HepG2 (cell line): ENCODE data around the gene SHF. TPM values are rescaled to one million over a fixed set of nuclear protein-coding genes. Genes with fewer than 3 reads are reported as not detected.

ENCODE experiments used
- ATAC-seq: fragments of 200-7000 bp; cut with Tn5 transposase; 3 replicates; pipeline ENCODE4 v1.9.1; 2020; ENCODE audit warnings: mild to moderate bottlenecking, moderate library complexity
- BruUV-seq: library from RNA; stranded (reverse); fragments of 400-500 nt; replicated peaks from 2 replicates; lab custom pipeline; 2021; lab: Mats Ljungman, UMichigan
- CTCF ChIA-PET: fragments of 300-600 bp; formaldehyde crosslinking; extraction: SDS; loops from one replicate; lab custom pipeline; 2021; ENCODE audit warnings: low total read pairs, inconsistent platforms, low intra/inter-chr PET ratio; lab: Yijun Ruan, JAX
- POLR2A ChIA-PET: fragments of 350-600 bp; sonication (Branson Sonifier 250); formaldehyde crosslinking; loops from one replicate; lab custom pipeline; 2020; ENCODE audit warnings: antibody characterized with exemption, inconsistent platforms; lab: Yijun Ruan, JAX
- DNase-seq: peaks from one replicate; pipeline ENCODE4 v3.0.0-alpha.2; 2015; ENCODE audit warnings: low spot score
- FAIRE-seq: peaks from 3 replicates; lab custom pipeline; 2011; peaks lifted over from hg19 to GRCh38; lab: Jason Lieb, UNC
- H2AFZ ChIP-seq: one replicate; pipeline ENCODE4 v1.6.1; 2011; ENCODE audit warnings: low read length, inconsistent platforms
- H3K27ac ChIP-seq: fragments of 300-600 bp; 3 replicates; pipeline ENCODE4 v1.8.0; 2011; ENCODE audit warnings: mixed run types, mild to moderate bottlenecking, mixed read lengths, low read length, inconsistent platforms; ENCODE audit not compliant: insufficient read depth; ENCODE audit errors: extremely low read length
- H3K27me3 ChIP-seq, 2 experiments: fragments of 200-600 bp in 1 of 2; 2 replicates in 1 of 2; 3 replicates in 1 of 2; pipeline versions ENCODE4 v1.6.0 to v1.8.0; 2011; ENCODE audit warnings: low read length in 2 of 2, mild to moderate bottlenecking in 2 of 2, moderate library complexity in 2 of 2, inconsistent platforms in 1 of 2; ENCODE audit not compliant: insufficient read depth in 2 of 2, control insufficient read depth in 1 of 2
- H3K36me3 ChIP-seq, 2 experiments: fragments of 200-600 bp in 1 of 2; replicated peaks in 1 of 2; 2 replicates in 1 of 2; 3 replicates in 1 of 2; pipeline versions ENCODE4 v1.5.1 to v1.8.0; 2011; ENCODE audit warnings: low read length in 2 of 2, inconsistent platforms in 1 of 2; ENCODE audit not compliant: insufficient read depth in 2 of 2, control insufficient read depth in 1 of 2
- H3K4me1 ChIP-seq: 2 replicates; pipeline ENCODE4 v1.5.1; 2012; ENCODE audit warnings: low read length, inconsistent platforms; ENCODE audit not compliant: insufficient read depth
- H3K4me2 ChIP-seq: 2 replicates; pipeline ENCODE4 v1.6.0; 2011; ENCODE audit warnings: low read depth, low read length, inconsistent platforms
- H3K4me3 ChIP-seq, 3 experiments: fragments of 200-600 bp in 1 of 3; sonication (generic), shearing (Covaris generic) in 1 of 3; replicated peaks in 1 of 3; 2 replicates each; pipeline ENCODE4 v1.5.1; 2011 to 2016; ENCODE audit warnings: low read length in 3 of 3, inconsistent platforms in 2 of 3, low read depth in 2 of 3, mild to moderate bottlenecking in 2 of 3, control low read depth in 1 of 3, mixed read lengths in 1 of 3; ENCODE audit not compliant: insufficient read depth in 1 of 3
- H3K79me2 ChIP-seq: one replicate; pipeline ENCODE4 v1.6.1; 2011; ENCODE audit warnings: low read length, inconsistent platforms; ENCODE audit not compliant: insufficient read depth
- H3K9ac ChIP-seq: 2 replicates; pipeline ENCODE4 v1.6.0; 2011; ENCODE audit warnings: mild to moderate bottlenecking, low read depth, low read length, inconsistent platforms; ENCODE audit not compliant: insufficient read depth
- H3K9me3 ChIP-seq: 2 replicates; pipeline ENCODE4 v1.5.1; 2012; ENCODE audit warnings: mild to moderate bottlenecking, low read length
- H4K20me1 ChIP-seq: 2 replicates; pipeline ENCODE4 v1.6.0; 2011; ENCODE audit warnings: inconsistent platforms, mild to moderate bottlenecking, low read length, moderate library complexity; ENCODE audit not compliant: insufficient read depth
- JDP2 ChIP-seq: sonication (generic); formaldehyde crosslinking; IDR thresholded peaks from 2 replicates; pipeline ENCODE4 v1.8.1; 2022; ENCODE audit warnings: missing genetic modification reagents, borderline replicate concordance
- KLF12 ChIP-seq: sonication (generic); formaldehyde crosslinking; IDR thresholded peaks from 2 replicates; pipeline ENCODE4 v1.4.0; 2020; ENCODE audit warnings: missing genetic modification reagents, borderline replicate concordance
- MIXL1 ChIP-seq: IDR thresholded peaks from 2 replicates; pipeline ENCODE4 v1.6.1; 2016
- NFIC ChIP-seq: IDR thresholded peaks from 2 replicates; pipeline ENCODE4 v1.6.1; 2012; ENCODE audit warnings: mild to moderate bottlenecking, low read length, inconsistent platforms
- RAD21 ChIP-seq: fragments of 450-650 bp; formaldehyde crosslinking; IDR thresholded peaks from 2 replicates; pipeline ENCODE4 v1.5.0; 2020; ENCODE audit warnings: mild to moderate bottlenecking
- SP140L ChIP-seq: sonication (generic); formaldehyde crosslinking; IDR thresholded peaks from 2 replicates; pipeline ENCODE4 v1.4.0; 2020; ENCODE audit warnings: missing genetic modification reagents, borderline replicate concordance
- SPEN ChIP-seq: sonication (generic); formaldehyde crosslinking; IDR thresholded peaks from 2 replicates; pipeline ENCODE4 v1.5.1; 2020; ENCODE audit warnings: low read depth, mild to moderate bottlenecking, missing genetic modification reagents
- THAP11 ChIP-seq: IDR thresholded peaks from 2 replicates; pipeline ENCODE4 v1.6.1; 2016; ENCODE audit warnings: missing biosample characterization, missing genetic modification reagents
- ZNF264 ChIP-seq: sonication (generic); formaldehyde crosslinking; IDR thresholded peaks from 2 replicates; pipeline ENCODE4 v1.4.0; 2020; ENCODE audit warnings: missing genetic modification reagents
- ZNF382 ChIP-seq: sonication (generic); formaldehyde crosslinking; IDR thresholded peaks from 2 replicates; pipeline ENCODE4 v1.5.0; 2020; ENCODE audit warnings: missing genetic modification reagents, mild to moderate bottlenecking, borderline replicate concordance
- ZNF746 ChIP-seq: sonication (generic); formaldehyde crosslinking; IDR thresholded peaks from 2 replicates; pipeline ENCODE4 v1.8.0; 2022; ENCODE audit warnings: mild to moderate bottlenecking, missing genetic modification reagents
- ZSCAN21 ChIP-seq: sonication (generic); formaldehyde crosslinking; IDR thresholded peaks from 2 replicates; pipeline ENCODE4 v1.8.0; 2022; ENCODE audit warnings: mild to moderate bottlenecking, missing genetic modification reagents, moderate library complexity, borderline replicate concordance
- WGBS: methylation state at CpG from one replicate; pipeline ENCODE4 v1.1.6; 2017; ENCODE audit warnings: low lambda C conversion rate; 5-methylcytosine and 5-hydroxymethylcytosine counted together
- in situ Hi-C: cut with HindIII; loops from 2 replicates; pipeline ENCODE4 v1.10.0; 2017; ENCODE audit warnings: low pct_unique_long_range_greater_than_20kb; ENCODE audit not compliant: extremely low pct_ligation_motif_present
- intact Hi-C: fragments of 100-400 bp; cut with micrococcal nuclease; formaldehyde crosslinking; loops from one replicate; pipeline ENCODE4 v1.10.0; 2022; ENCODE audit not compliant: unreplicated experiment
- polyA plus RNA-seq, 8 experiments: library from polyadenylated mRNA; depleted of rRNA in 3 of 8; stranded (reverse) in 7 of 8; unstranded in 1 of 8; fragments of >200 nt; fragmentation: Illumina TruSeq in 4 of 8; extraction: Trizol in 4 of 8; gene quantifications; 2 replicates each; pipeline versions ENCODE4 v1.2.1 to v1.2.3, GENCODE V29; 2011 to 2016; ENCODE audit warnings: low read depth in 4 of 8, missing spikeins in 1 of 8, mixed read lengths in 1 of 8; ENCODE audit not compliant: insufficient read depth in 1 of 8
- total RNA-seq, 5 experiments: library from RNA; depleted of rRNA; stranded (reverse); fragments of >200 nt; fragmentation: Illumina TruSeq; extraction: Trizol; gene quantifications; 2 replicates each; pipeline ENCODE4 v1.2.3, GENCODE V29; 2016; ENCODE audit warnings: low read depth in 1 of 5
- TF ChIP-seq, protein P1 (sequence below): sonication (generic); formaldehyde crosslinking; IDR thresholded peaks from 2 replicates; pipeline ENCODE4 v1.4.0; 2020; ENCODE audit warnings: missing genetic modification reagents, borderline replicate concordance
- TF ChIP-seq, protein P2 (sequence below): sonication (generic); formaldehyde crosslinking; IDR thresholded peaks from 2 replicates; pipeline ENCODE4 v1.5.1; 2020; ENCODE audit warnings: mild to moderate bottlenecking, missing genetic modification reagents, moderate library complexity
- TF ChIP-seq, protein P3 (sequence below): sonication (generic); formaldehyde crosslinking; IDR thresholded peaks from 2 replicates; pipeline ENCODE4 v1.5.0; 2020; ENCODE audit warnings: mild to moderate bottlenecking, missing genetic modification reagents

The SHF gene
- total and polyA plus RNA-seq, 2 of the 13 experiments (the other 11 are each of a cell fraction or from before 2014, with no cell fraction given), result 20.9 to 25.5 TPM

DNA sequence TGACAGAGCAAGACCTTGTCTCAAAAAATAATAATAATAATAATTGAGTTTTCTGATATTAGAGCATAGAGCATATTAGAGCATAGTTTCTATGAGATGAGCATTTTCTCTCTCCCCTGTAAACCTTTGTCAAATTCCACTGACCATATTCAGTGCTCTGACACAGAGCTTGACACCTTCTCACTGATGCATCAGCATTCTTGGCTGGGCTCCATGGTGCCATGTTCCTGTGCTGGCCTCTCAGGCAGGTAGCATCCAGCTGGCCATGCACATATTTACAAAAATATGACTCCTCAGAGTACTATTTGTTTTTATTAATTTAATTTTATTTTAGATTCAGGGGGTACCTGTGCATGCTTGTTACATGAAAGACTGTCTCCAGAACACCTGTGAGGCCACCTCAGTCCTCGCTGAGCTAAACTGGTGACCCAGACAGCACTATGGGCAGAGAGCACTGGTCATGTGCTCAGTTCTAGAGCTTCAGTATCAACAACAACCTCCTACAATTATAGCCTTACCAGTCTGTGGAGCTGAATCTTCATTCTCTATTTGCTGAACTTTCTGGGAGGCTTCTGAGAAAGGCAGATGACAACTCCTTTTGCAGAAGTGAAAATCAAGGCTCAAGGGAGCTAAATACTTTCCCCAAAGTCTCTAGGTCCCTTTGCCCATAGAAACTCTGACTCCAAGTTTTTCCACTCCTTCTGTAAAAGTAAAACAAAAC is 42.6 kb upstream of the SHF start:
- TF ChIP-seq, protein P1, sequence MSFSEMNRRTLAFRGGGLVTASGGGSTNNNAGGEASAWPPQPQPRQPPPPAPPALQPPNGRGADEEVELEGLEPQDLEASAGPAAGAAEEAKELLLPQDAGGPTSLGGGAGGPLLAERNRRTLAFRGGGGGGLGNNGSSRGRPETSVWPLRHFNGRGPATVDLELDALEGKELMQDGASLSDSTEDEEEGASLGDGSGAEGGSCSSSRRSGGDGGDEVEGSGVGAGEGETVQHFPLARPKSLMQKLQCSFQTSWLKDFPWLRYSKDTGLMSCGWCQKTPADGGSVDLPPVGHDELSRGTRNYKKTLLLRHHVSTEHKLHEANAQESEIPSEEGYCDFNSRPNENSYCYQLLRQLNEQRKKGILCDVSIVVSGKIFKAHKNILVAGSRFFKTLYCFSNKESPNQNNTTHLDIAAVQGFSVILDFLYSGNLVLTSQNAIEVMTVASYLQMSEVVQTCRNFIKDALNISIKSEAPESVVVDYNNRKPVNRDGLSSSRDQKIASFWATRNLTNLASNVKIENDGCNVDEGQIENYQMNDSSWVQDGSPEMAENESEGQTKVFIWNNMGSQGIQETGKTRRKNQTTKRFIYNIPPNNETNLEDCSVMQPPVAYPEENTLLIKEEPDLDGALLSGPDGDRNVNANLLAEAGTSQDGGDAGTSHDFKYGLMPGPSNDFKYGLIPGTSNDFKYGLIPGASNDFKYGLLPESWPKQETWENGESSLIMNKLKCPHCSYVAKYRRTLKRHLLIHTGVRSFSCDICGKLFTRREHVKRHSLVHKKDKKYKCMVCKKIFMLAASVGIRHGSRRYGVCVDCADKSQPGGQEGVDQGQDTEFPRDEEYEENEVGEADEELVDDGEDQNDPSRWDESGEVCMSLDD (CRISPR knock-in tag), result no peak
- TF ChIP-seq JDP2 (no peak), NFIC (no peak), THAP11 (no peak), ZSCAN21 (CRISPR knock-in tag) (no peak), KLF12 (CRISPR knock-in tag) (no peak), ZNF264 (CRISPR knock-in tag) (no peak), SP140L (CRISPR knock-in tag) (no peak), ZNF382 (no peak), MIXL1 (no peak), RAD21 (CRISPR knock-in tag) (no peak), SPEN (CRISPR knock-in tag) (no peak), ZNF746 (CRISPR knock-in tag) (no peak)
- TF ChIP-seq, protein P2, sequence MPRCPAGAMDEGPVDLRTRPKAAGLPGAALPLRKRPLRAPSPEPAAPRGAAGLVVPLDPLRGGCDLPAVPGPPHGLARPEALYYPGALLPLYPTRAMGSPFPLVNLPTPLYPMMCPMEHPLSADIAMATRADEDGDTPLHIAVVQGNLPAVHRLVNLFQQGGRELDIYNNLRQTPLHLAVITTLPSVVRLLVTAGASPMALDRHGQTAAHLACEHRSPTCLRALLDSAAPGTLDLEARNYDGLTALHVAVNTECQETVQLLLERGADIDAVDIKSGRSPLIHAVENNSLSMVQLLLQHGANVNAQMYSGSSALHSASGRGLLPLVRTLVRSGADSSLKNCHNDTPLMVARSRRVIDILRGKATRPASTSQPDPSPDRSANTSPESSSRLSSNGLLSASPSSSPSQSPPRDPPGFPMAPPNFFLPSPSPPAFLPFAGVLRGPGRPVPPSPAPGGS (CRISPR knock-in tag), result no peak
- TF ChIP-seq, protein P3, sequence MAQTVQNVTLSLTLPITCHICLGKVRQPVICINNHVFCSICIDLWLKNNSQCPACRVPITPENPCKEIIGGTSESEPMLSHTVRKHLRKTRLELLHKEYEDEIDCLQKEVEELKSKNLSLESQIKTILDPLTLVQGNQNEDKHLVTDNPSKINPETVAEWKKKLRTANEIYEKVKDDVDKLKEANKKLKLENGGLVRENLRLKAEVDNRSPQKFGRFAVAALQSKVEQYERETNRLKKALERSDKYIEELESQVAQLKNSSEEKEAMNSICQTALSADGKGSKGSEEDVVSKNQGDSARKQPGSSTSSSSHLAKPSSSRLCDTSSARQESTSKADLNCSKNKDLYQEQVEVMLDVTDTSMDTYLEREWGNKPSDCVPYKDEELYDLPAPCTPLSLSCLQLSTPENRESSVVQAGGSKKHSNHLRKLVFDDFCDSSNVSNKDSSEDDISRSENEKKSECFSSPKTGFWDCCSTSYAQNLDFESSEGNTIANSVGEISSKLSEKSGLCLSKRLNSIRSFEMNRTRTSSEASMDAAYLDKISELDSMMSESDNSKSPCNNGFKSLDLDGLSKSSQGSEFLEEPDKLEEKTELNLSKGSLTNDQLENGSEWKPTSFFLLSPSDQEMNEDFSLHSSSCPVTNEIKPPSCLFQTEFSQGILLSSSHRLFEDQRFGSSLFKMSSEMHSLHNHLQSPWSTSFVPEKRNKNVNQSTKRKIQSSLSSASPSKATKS (CRISPR knock-in tag), result no peak
- TF ChIP-seq, all 625 proteins: peak for 0
- H3K4me3 ChIP-seq, result no peak overlapping the region
- FAIRE-seq, result no peak
- no peaks in the 10 kb centered on the region for H3K36me3 ChIP-seq
- H3K27me3 ChIP-seq, result no peaks in the 10 kb centered on the region; a peak in 2 of 5 replicates
- H2AFZ ChIP-seq, result no peak overlapping the region
- POLR2A ChIA-PET, result no interaction called here
- CTCF ChIA-PET, result no interaction called here
- in situ Hi-C loops (no loop called here), intact Hi-C loops (no loop called here)
- 0% methylated on average over 1 of the region's 1 CpG for WGBS
- H3K9me3 ChIP-seq, result peaks cover 6% of the 10 kb centered on the region; the same call in 1 of the 2 replicates
- no peak for ATAC-seq
- no peak overlapping the region for H3K9ac ChIP-seq
- DNase-seq, result no peak
- H3K4me1 ChIP-seq, result no peaks in the 10 kb centered on the region
- H4K20me1 ChIP-seq, result no peaks in the 10 kb centered on the region
- BruUV-seq, result no TSS peak
- H3K79me2 ChIP-seq, result no peaks in the 10 kb centered on the region
- H3K27ac ChIP-seq, result no peak overlapping the region
- H3K4me2 ChIP-seq, result no peak overlapping the region
